ENCODE data around the gene CYB5D1.
A peak's percentile ranks its signal among the peaks of the same experiment; 100 is the strongest.

CYB5D1 gene

GRCh38 chr17:7846063-7846735 is 11.6 kb upstream of the CYB5D1 start:
- no peak for DNase-seq

DNA sequence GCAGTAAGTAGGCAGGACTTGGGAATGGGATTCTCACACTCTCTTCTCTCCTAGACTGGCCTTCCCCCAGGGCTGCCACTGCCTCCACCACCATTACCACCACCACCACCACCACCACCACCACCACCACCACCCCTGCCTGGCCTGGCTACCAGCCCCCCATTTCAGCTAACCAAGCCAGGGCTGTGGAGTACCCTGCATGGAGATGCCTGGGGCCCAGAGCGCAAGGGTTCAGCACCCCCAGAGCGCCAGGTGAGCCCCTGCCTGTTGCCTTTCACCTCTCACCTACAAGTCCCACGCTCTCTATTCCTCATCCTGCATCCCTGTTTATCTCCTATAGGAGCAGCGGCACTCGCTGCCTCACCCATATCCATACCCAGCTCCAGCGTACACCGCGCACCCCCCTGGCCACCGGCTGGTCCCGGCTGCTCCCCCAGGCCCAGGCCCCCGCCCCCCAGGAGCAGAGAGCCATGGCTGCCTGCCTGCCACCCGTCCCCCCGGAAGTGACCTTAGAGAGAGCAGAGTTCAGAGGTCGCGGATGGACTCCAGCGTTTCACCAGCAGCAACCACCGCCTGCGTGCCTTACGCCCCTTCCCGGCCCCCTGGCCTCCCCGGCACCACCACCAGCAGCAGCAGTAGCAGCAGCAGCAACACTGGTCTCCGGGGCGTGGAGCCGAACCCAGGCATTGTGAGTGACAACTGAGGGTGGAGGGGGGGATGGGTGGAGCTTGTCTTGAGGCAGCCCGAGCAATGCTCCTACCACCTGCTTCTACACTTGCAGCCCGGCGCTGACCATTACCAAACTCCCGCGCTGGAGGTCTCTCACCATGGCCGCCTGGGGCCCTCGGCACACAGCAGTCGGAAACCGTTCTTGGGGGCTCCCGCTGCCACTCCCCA is 10.8 kb upstream of the CYB5D1 start:
- no peak for DNase-seq

DNA sequence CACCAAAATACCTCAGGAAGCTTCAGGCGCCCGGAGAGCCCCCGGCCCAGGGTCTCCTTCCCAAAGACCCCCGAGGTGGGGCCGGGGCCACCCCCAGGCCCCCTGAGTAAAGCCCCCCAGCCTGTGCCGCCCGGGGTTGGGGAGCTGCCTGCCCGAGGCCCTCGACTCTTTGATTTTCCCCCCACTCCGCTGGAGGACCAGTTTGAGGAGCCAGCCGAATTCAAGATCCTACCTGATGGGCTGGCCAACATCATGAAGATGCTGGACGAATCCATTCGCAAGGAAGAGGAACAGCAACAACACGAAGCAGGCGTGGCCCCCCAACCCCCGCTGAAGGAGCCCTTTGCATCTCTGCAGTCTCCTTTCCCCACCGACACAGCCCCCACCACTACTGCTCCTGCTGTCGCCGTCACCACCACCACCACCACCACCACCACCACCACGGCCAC is 9.6 kb upstream of the CYB5D1 start:
- DNase-seq = no peak

DNA sequence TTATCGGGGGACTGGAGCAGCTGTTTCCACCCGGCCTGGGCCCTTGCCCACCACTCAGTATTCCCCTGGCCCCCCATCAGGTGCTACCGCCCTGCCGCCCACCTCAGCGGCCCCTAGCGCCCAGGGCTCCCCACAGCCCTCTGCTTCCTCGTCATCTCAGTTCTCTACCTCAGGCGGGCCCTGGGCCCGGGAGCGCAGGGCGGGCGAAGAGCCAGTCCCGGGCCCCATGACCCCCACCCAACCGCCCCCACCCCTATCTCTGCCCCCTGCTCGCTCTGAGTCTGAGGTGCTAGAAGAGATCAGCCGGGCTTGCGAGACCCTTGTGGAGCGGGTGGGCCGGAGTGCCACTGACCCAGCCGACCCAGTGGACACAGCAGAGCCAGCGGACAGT is 9.1 kb upstream of the CYB5D1 start:
- DNase-seq = no peak

DNA sequence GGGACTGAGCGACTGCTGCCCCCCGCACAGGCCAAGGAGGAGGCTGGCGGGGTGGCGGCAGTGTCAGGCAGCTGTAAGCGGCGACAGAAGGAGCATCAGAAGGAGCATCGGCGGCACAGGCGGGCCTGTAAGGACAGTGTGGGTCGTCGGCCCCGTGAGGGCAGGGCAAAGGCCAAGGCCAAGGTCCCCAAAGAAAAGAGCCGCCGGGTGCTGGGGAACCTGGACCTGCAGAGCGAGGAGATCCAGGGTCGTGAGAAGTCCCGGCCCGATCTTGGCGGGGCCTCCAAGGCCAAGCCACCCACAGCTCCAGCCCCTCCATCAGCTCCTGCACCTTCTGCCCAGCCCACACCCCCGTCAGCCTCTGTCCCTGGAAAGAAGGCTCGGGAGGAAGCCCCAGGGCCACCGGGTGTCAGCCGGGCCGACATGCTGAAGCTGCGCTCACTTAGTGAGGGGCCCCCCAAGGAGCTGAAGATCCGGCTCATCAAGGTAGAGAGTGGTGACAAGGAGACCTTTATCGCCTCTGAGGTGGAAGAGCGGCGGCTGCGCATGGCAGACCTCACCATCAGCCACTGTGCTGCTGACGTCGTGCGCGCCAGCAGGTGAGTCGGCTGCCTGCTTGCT is 8.6 kb upstream of the CYB5D1 start:
- DNase-seq = no peak

DNA sequence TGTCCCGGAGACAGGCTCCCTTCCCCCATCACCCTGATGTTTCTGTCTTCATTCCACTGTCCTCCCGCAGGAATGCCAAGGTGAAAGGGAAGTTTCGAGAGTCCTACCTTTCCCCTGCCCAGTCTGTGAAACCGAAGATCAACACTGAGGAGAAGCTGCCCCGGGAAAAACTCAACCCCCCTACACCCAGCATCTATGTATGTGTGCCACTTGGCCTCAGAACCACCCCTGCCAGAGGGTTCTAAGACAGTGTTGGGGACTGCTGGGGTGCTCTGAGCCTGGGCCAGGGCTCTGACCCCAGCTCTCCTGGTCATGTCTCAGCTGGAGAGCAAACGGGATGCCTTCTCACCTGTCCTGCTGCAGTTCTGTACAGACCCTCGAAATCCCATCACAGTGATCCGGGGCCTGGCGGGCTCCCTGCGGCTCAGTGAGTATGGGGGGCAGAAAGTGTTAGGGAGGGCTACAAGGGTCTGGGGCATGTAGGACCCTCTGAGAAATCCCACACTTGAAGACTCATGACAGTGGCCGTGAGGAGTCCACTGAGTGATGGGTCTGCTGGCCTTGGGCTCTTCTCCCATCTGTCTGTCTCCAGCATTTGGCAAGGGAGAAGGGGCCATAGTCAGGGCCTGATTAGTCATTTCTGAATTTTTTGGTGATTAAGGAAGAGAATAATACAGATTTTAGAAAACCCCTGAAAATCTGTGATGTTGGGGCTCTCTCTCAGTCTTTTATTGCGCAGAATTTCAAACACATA is 7.9 kb upstream of the CYB5D1 start:
- DNase-seq = no peak

DNA sequence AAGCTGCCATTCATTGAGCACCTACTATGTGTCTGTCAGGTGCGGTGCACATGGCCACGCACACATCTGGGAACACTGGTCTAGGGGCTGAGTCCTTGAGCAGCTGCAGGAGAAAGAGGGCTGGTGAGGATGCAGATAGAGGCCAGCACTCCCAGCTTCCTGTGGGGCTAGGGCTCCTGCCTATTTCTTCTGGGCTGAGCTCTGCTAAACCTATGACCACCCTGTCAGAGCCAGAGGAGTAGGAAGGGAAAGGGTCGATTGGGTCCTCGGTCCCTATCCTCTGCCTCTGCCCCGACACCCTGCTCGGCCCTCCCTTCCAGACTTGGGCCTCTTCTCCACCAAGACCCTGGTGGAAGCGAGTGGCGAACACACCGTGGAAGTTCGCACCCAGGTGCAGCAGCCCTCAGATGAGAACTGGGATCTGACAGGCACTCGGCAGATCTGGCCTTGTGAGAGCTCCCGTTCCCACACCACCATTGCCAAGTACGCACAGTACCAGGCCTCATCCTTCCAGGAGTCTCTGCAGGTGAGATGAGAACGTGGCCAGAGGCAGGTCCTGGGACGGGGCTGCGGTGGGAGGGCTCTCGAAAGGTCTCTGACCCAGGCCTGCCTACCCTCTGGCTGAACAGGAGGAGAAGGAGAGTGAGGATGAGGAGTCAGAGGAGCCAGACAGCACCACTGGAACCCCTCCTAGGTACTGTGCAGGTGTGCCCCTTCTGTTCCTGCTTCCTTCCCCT is 6.9 kb upstream of the CYB5D1 start:
- DNase-seq = no peak

- DNase-seq = peak; percentile 98
These were observed 6.2 kb upstream of the CYB5D1 start for GRCh38 chr17:7851438-7852261.

- no peak for DNase-seq
These were observed 5.5 kb upstream of the CYB5D1 start for GRCh38 chr17:7852262-7852670.

- DNase-seq = no peak
These were observed 4.7 kb upstream of the CYB5D1 start for GRCh38 chr17:7852919-7853690.

- DNase-seq = no peak
These were observed 4.1 kb upstream of the CYB5D1 start for GRCh38 chr17:7853691-7854038.

DNA sequence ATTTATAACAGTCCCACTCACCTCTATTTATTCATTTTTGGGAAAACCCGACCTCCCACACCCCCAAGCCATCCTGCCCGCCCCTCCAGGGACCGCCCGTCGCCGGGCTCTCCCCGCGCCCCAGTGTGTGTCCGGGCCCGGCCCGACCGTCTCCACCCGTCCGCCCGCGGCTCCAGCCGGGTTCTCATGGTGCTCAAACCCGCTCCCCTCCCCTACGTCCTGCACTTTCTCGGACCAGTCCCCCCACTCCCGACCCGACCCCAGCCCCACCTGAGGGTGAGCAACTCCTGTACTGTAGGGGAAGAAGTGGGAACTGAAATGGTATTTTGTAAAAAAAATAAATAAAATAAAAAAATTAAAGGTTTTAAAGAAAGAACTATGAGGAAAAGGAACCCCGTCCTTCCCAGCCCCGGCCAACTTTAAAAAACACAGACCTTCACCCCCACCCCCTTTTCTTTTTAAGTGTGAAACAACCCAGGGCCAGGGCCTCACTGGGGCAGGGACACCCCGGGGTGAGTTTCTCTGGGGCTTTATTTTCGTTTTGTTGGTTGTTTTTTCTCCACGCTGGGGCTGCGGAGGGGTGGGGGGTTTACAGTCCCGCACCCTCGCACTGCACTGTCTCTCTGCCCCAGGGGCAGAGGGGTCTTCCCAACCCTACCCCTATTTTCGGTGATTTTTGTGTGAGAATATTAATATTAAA is 3.6 kb upstream of the CYB5D1 start:
- no peak for DNase-seq

- no peak for DNase-seq
These were observed 2.7 kb upstream of the CYB5D1 start, which contains the start of gene TMEM88 for GRCh38 chr17:7854851-7855659. Gene TMEM88 (plus strand): TSS chr17:7855066. CDS start chr17:7855075, 9 bp downstream.

DNA sequence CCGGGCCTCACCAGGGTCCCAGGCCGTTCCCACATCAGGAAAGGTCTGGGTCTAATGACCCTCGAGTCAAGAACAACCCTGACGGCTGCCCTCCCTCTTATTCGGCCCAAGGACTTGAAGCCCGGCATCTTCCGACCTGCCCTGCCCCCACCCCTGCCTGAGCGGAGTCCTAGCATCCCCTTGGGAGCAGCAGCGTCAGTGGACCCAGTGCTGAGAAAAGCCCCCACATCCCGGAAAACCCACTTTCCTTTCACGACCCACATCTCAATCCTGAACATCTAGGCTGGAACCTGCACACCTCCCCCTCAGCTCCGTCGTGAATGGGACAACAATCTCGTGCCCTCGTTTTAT is 2.2 kb upstream of the CYB5D1 start:
- DNase-seq = no peak

- DNase-seq = no peak
These were observed 1.6 kb upstream of the CYB5D1 start for GRCh38 chr17:7856011-7856810.

GRCh38 chr17:7856811-7857712 is 741 bp upstream of the CYB5D1 start, which contains the start of gene NAA38:
Gene NAA38 (minus strand): TSS chr17:7857559. CDS start chr17:7857463, 96 bp downstream.
- peak; percentile 93 for DNase-seq

GRCh38 chr17:7858522-7858810 is 663 bp downstream of the CYB5D1 start:
- DNase-seq = no peak
